ENCODE data around the gene CA9. TPM values are rescaled to one million over a fixed set of nuclear protein-coding genes. Genes with fewer than 3 reads are reported as not detected.

CA9 gene
- total RNA-seq, 1 donor from 2014 or later, result 3.9 TPM

- Histone ChIP-seq H3K9me3 (no peaks in the 10 kb centered on the region), H3K4me1 (peaks cover 11 to 20% of the 10 kb centered on the region in 2 donors), H3K27ac (peak overlapping the region; percentile 98 to 99), H3K36me3 (peaks cover 37 to 45% of the 10 kb centered on the region in 2 donors), H3K4me3 (peak overlapping the region; percentile 74 to 81), H3K27me3 (no peaks in the 10 kb centered on the region)
- DNase-seq (ENCODE audit: low spot score in 2 of 2), result peak; percentile 60 to 90
- intact Hi-C loops (cut with DNase I), result loop anchor here (1.0 to 10.0 kb wide), 4 partner anchors 30 to 242 kb away; no protein-coding TSS in a partner anchor
- peak in 2 of 3 experiments; percentile 31 to 50 for TF ChIP-seq CTCF (IDR thresholded peaks at IDR 0.05)
These were observed 53.2 kb downstream of the CA9 start for GRCh38 chr9:35726931-35727330.

- H3K27ac ChIP-seq, result peak overlapping the region; percentile 98 to 99
- peaks cover 30 to 38% of the 10 kb centered on the region in 2 donors for H3K36me3 ChIP-seq
- DNase-seq (ENCODE audit: low spot score in 2 of 2), result no peak
- peak overlapping the region; percentile 74 to 81 for H3K4me3 ChIP-seq
- H3K9me3 ChIP-seq, result no peaks in the 10 kb centered on the region
- no peaks in the 10 kb centered on the region for H3K27me3 ChIP-seq
- no peak for TF ChIP-seq CTCF (IDR thresholded peaks at IDR 0.05)
- intact Hi-C loops (cut with DNase I), result loop anchor here (1.0 to 10.0 kb wide), 4 partner anchors 37 to 243 kb away; no protein-coding TSS in a partner anchor
- peaks cover 11 to 20% of the 10 kb centered on the region in 2 donors for H3K4me1 ChIP-seq
These were observed 53.9 kb downstream of the CA9 start for GRCh38 chr9:35727676-35728040.

GRCh38 chr9:35728041-35728971 is 54.6 kb downstream of the CA9 start:
- H3K4me3 ChIP-seq, result peak overlapping the region; percentile 74 to 81
- no peak for TF ChIP-seq CTCF (IDR thresholded peaks at IDR 0.05)
- H3K27me3 ChIP-seq, result no peaks in the 10 kb centered on the region
- H3K4me1 ChIP-seq, result peaks cover 12 to 24% of the 10 kb centered on the region in 2 donors
- H3K36me3 ChIP-seq, result peaks cover 23 to 32% of the 10 kb centered on the region in 2 donors
- H3K27ac ChIP-seq, result peak overlapping the region; percentile 98 to 99
- no peaks in the 10 kb centered on the region for H3K9me3 ChIP-seq
- DNase-seq (ENCODE audit: low spot score in 2 of 2), result peak; percentile 78 to 95
- intact Hi-C loops (cut with DNase I), result loop anchor here (1.0 to 10.0 kb wide), 3 partner anchors 69 to 244 kb away; no protein-coding TSS in a partner anchor

- intact Hi-C loops (cut with DNase I), result loop anchor here (5.0 to 10.0 kb wide), 2 partner anchors 127 to 244 kb away; no protein-coding TSS in a partner anchor
- peak overlapping the region; percentile 98 to 99 for H3K27ac ChIP-seq
- no peak for DNase-seq (ENCODE audit: low spot score in 2 of 2)
- no peaks in the 10 kb centered on the region for H3K27me3 ChIP-seq
- TF ChIP-seq CTCF (IDR thresholded peaks at IDR 0.05), result no peak
- peak overlapping the region; percentile 74 to 81 for H3K4me3 ChIP-seq
- H3K4me1 ChIP-seq, result peaks cover 20 to 30% of the 10 kb centered on the region in 2 donors
- H3K9me3 ChIP-seq, result no peaks in the 10 kb centered on the region
- peaks cover 16 to 24% of the 10 kb centered on the region in 2 donors for H3K36me3 ChIP-seq
These were observed 55.4 kb downstream of the CA9 start for GRCh38 chr9:35729101-35729500.

GRCh38 chr9:35729700-35730485 is 56.2 kb downstream of the CA9 start:
- H3K27me3 ChIP-seq, result no peaks in the 10 kb centered on the region
- H3K4me3 ChIP-seq, result peak overlapping the region; percentile 74 to 81
- H3K27ac ChIP-seq, result peak overlapping the region; percentile 98 to 99
- peak in 1 of 2 donors; percentile 85 for DNase-seq (ENCODE audit: low spot score in 2 of 2)
- peak; percentile 45 to 62 (median 46) for TF ChIP-seq CTCF (IDR thresholded peaks at IDR 0.05)
- H3K36me3 ChIP-seq, result peaks cover 14 to 18% of the 10 kb centered on the region in 2 donors
- intact Hi-C loops (cut with DNase I), result loop anchor here (5.0 to 10.0 kb wide), 3 partner anchors 128 to 615 kb away; partner anchors contain the start of gene ATOSB
- H3K9me3 ChIP-seq, result no peaks in the 10 kb centered on the region
- H3K4me1 ChIP-seq, result peaks cover 20 to 36% of the 10 kb centered on the region in 2 donors
